ENCODE data around the gene ZNF385D. TPM values are rescaled to one million over a fixed set of nuclear protein-coding genes. Genes with fewer than 3 reads are reported as not detected.

Gene ZNF385D
- total and polyA plus RNA-seq, 3 donors from 2014 or later, result 21.1 to 57.0 (median 31.4) TPM

GRCh38 chr3:21542656-21543379 is 208.2 kb downstream of the ZNF385D start:
- Histone ChIP-seq H3K4me1 (no peaks in the 10 kb centered on the region), H3K27me3 (no peaks in the 10 kb centered on the region), H3K4me3 (peak overlapping the region; percentile 33 to 44), H3K36me3 (ENCODE audit: low read depth, missing control alignments) (no peaks in the 10 kb centered on the region), H3K9me3 (no peaks in the 10 kb centered on the region), H3K27ac (no peak overlapping the region)
- peak; percentile 67 for DNase-seq
- WGBS, 2 donors, result 62 to 81% methylated on average over 29 of the region's 29 CpGs
- intact Hi-C loops (cut with DNase I; ENCODE audit: low total_unique reads), result no loop called here
- TF ChIP-seq POLR2A (IDR thresholded peaks at IDR 0.05) (no peak), CTCF (IDR thresholded peaks at IDR 0.05) (no peak)

DNA sequence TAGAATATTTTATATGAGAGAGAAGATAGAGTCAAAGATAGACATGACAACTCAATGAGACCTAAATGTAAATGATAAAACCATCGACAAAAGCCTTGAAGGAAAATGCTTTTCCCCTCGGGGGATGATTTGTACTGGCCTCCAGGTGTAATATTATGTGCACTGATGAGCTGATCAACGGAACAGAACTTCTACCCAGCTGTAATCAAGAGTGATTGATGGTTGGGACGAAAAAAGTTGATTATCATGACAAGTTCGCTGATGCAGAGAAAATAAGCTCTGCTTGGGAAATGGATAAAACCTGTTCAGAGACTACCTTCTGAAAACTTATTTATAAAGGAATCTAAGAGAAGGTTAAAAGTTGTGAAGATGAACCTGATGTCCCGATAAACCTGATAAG is 210.7 kb downstream of the ZNF385D start:
- intact Hi-C loops (cut with DNase I; ENCODE audit: low total_unique reads), result no loop called here
- 87% methylated on average over 6 of the region's 6 CpGs for WGBS, 2 donors

DNA sequence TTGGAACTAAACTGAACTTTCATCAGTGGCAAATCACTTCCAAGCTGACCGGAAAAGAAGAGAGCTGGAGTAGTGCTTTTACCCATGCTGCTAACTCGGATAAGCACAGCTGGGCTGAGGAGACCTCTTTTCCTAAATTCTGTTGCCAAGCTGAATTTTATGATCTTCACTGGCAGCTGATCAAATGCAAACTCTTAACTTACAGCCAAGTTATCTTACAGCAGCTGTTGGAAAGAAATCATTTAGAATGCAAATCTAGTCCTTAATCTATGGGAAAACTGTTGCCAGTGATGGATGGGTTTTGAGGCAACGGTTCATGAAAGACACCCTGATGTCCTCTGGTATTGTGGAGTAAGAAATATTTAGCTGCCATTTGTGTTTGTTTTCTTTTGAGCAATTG is 216.5 kb downstream of the ZNF385D start:
- intact Hi-C loops (cut with DNase I; ENCODE audit: low total_unique reads), result no loop called here
- no peak overlapping the region for H3K27ac ChIP-seq
- DNase-seq, result no peak
- no peak overlapping the region for H3K4me3 ChIP-seq
- H3K9me3 ChIP-seq, result no peaks in the 10 kb centered on the region
- no peaks in the 10 kb centered on the region for H3K27me3 ChIP-seq
- H3K4me1 ChIP-seq, result no peaks in the 10 kb centered on the region
- WGBS, 2 donors, result 62 to 71% methylated on average over 3 of the region's 3 CpGs
- no peaks in the 10 kb centered on the region for H3K36me3 ChIP-seq (ENCODE audit: low read depth, missing control alignments)
- TF ChIP-seq POLR2A (IDR thresholded peaks at IDR 0.05) (no peak), CTCF (IDR thresholded peaks at IDR 0.05) (no peak)

More for the DNA sequence above, 210.7 kb downstream of the ZNF385D start:
- no peak overlapping the region for H3K4me3 ChIP-seq
- no peaks in the 10 kb centered on the region for H3K4me1 ChIP-seq
- H3K27me3 ChIP-seq, result no peaks in the 10 kb centered on the region
- no peak for DNase-seq
- no peaks in the 10 kb centered on the region for H3K36me3 ChIP-seq (ENCODE audit: low read depth, missing control alignments)
- no peak overlapping the region for H3K27ac ChIP-seq
- TF ChIP-seq CTCF (IDR thresholded peaks at IDR 0.05) (no peak), POLR2A (IDR thresholded peaks at IDR 0.05) (no peak)
- no peaks in the 10 kb centered on the region for H3K9me3 ChIP-seq

GRCh38 chr3:21533002-21533401 is 218.0 kb downstream of the ZNF385D start:
- Histone ChIP-seq H3K9me3 (no peaks in the 10 kb centered on the region), H3K27me3 (no peaks in the 10 kb centered on the region), H3K4me1 (no peaks in the 10 kb centered on the region), H3K36me3 (ENCODE audit: low read depth, missing control alignments) (no peaks in the 10 kb centered on the region), H3K27ac (no peak overlapping the region), H3K4me3 (no peak overlapping the region)
- TF ChIP-seq CTCF (IDR thresholded peaks at IDR 0.05) (no peak), POLR2A (IDR thresholded peaks at IDR 0.05) (no peak)
- no peak for DNase-seq
- intact Hi-C loops (cut with DNase I; ENCODE audit: low total_unique reads), result no loop called here
- WGBS, 2 donors, result 82% methylated on average over 5 of the region's 5 CpGs

DNA sequence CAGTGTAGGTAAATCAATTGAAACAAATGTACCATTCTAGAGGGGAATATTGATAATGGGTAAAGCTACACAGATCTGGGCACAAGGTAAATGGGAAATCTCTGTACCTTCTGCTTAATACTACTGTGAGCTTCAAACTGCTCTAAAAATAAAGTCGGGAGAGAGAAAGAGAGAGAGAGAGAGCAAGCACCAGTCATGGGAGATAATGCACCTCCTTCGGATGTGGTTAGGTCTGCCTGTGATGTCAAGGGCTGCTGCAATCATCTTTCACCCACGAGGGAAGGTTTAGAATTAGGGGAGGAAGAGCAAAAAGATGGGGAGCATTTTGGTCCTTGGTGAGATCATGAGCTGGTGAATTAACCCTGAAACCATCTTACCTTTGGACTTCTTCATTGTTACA is 219.1 kb downstream of the ZNF385D start:
- no peaks in the 10 kb centered on the region for H3K4me1 ChIP-seq
- WGBS, 2 donors, result 70 to 75% methylated on average over 3 of the region's 3 CpGs
- intact Hi-C loops (cut with DNase I; ENCODE audit: low total_unique reads), result no loop called here
- H3K27ac ChIP-seq, result no peak overlapping the region
- H3K36me3 ChIP-seq (ENCODE audit: low read depth, missing control alignments), result no peaks in the 10 kb centered on the region
- TF ChIP-seq POLR2A (IDR thresholded peaks at IDR 0.05) (no peak), CTCF (IDR thresholded peaks at IDR 0.05) (no peak)
- H3K9me3 ChIP-seq, result no peaks in the 10 kb centered on the region
- no peak overlapping the region for H3K4me3 ChIP-seq
- no peaks in the 10 kb centered on the region for H3K27me3 ChIP-seq
- DNase-seq, result no peak

All from testis (tissue), 3 donors.